ENCODE data around the gene PIK3CB. TPM values are rescaled to one million over a fixed set of nuclear protein-coding genes. Genes with fewer than 3 reads are reported as not detected.

The PIK3CB gene
- total RNA-seq, 4 donors from 2014 or later: 32.2 to 52.1 (median 41.5) TPM

GRCh38 chr3:138818185-138818860, 16.4 kb downstream of the PIK3CB start:
- Histone ChIP-seq H3K36me3 (no peaks in the 10 kb centered on the region), H3K4me3 (no peak overlapping the region), H3K9me3 (no peaks in the 10 kb centered on the region), H3K27me3 (no peaks in the 10 kb centered on the region), H3K4me1 (peaks cover 0 to 4% (median 0%) of the 10 kb centered on the region in 4 donors), H3K27ac (no peak overlapping the region)
- TF ChIP-seq POLR2A (IDR thresholded peaks at IDR 0.05) (no peak), CTCF (IDR thresholded peaks at IDR 0.05) (no peak)
- DNase-seq: no peak

DNA sequence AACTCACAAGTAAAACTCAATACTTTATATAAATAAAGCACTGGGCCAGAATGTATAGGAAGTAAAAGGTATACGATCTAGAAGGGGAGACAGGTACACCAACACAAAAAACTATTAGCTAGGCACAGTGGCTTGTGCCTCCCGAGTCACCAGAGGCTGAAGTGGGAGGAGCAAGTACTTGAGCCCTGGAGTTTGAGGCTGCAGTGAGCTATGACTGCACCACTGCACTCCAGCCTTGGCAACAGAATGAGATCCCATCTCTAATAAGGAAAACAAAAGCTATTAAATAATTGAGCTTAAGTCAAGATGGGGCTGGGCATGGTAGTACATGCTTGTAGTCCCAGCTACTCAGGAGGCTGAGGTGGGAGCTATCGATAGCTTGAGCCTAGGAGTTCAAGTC, 17.0 kb downstream of the PIK3CB start:
- Histone ChIP-seq H3K36me3 (no peaks in the 10 kb centered on the region), H3K4me3 (no peak overlapping the region), H3K4me1 (peaks cover 0 to 4% (median 0%) of the 10 kb centered on the region in 4 donors), H3K27me3 (no peaks in the 10 kb centered on the region), H3K9me3 (no peaks in the 10 kb centered on the region), H3K27ac (no peak overlapping the region)
- no peak for DNase-seq
- TF ChIP-seq POLR2A (IDR thresholded peaks at IDR 0.05): no peak
- TF ChIP-seq CTCF (IDR thresholded peaks at IDR 0.05): no peak

- Histone ChIP-seq H3K27me3 (no peaks in the 10 kb centered on the region), H3K36me3 (no peaks in the 10 kb centered on the region), H3K4me3 (no peak overlapping the region), H3K4me1 (peaks cover 0 to 9% (median 0%) of the 10 kb centered on the region in 4 donors), H3K27ac (no peak overlapping the region), H3K9me3 (no peaks in the 10 kb centered on the region)
- DNase-seq: no peak
- TF ChIP-seq CTCF (IDR thresholded peaks at IDR 0.05) (no peak), POLR2A (IDR thresholded peaks at IDR 0.05) (no peak)
Measured at GRCh38 chr3:138812806-138813205, 21.9 kb downstream of the PIK3CB start.

DNA sequence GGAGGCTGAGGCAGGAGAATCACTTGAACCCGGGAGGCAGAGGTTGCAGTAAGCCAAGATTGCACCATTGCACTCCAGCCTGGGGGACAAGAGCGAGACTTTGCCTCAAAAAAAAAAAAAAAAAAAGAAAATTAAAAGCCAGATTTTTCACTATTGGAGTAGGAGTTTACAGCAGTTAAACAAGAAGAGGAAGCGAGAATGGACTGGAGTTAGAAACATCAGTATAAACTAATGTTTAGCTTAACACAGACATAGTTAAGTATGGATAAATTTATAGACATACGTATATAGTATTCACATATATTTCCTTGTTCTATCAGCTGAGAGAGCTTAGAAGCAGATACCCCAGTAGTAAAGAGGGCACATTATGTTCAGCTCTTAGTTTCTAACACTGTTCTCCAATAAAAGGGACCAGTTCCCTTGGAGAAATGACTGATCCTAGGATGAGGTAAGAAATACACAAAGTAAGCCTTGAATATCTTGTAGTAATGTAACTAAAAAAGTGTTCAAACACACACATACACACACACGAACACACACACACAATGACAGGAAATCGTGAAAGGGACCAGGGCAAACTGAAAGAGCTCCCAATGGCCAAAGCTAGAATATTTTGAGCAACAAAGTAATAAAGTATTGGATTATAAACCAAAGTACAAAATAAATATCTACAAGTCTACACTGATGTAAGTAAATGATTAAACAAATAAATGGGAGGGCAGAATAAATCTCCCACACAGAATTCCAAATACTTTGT, 25.1 kb downstream of the PIK3CB start:
- H3K27me3 ChIP-seq: no peaks in the 10 kb centered on the region
- H3K4me1 ChIP-seq: peaks cover 0 to 9% (median 0%) of the 10 kb centered on the region in 4 donors
- no peak for DNase-seq
- H3K27ac ChIP-seq: peak overlapping the region in 3 of 4 donors; percentile 12 to 78 (median 41)
- H3K4me3 ChIP-seq: peak overlapping the region in 1 of 4 donors; percentile 9
- TF ChIP-seq CTCF (IDR thresholded peaks at IDR 0.05) (no peak), POLR2A (IDR thresholded peaks at IDR 0.05) (no peak)
- H3K9me3 ChIP-seq: no peaks in the 10 kb centered on the region
- no peaks in the 10 kb centered on the region for H3K36me3 ChIP-seq

DNA sequence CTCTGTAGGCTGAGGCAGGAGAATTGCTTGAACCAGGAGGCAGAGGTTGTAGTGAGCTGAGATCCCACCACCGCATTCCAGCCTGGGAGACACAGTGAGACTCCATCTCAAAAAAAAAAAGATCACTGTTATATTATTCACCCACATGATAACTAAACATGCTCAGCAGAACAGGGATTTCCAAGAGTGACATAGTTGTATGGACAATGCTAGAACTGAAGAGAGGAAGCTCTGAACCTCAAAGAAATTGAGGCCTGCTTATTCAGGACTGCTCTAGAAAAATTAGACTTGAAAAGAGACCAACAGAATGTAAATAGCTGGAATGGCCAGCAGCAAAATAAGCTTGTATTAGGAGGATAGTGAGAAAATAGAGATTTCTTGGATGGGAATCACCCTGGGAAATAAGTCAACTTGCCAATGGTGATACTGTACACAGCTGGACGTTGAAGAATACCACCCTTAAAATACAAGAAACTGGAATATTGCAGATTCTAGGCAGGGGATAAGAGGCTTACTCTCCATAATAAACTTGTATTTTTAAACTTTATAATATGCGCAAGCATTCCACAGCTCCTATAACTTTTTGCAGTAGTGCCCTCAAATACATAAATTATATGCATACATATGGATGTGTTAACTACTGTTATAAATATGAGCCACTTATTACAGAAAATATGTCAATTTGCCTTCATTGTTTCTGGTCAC, 28.2 kb downstream of the PIK3CB start:
- H3K27ac ChIP-seq: no peak overlapping the region
- peaks cover 0 to 9% (median 0%) of the 10 kb centered on the region in 4 donors for H3K4me1 ChIP-seq
- TF ChIP-seq POLR2A (IDR thresholded peaks at IDR 0.05): no peak
- DNase-seq: no peak
- H3K36me3 ChIP-seq: no peaks in the 10 kb centered on the region
- H3K4me3 ChIP-seq: no peak overlapping the region
- H3K27me3 ChIP-seq: no peaks in the 10 kb centered on the region
- no peaks in the 10 kb centered on the region for H3K9me3 ChIP-seq

Measured in Peyer's patch (tissue), 4 donors.